Hematopoietic multipotent progenitor cell treated with erythropoietin and hydrocortisone succinate and interleukin-3 and kit ligand, for 8 days (in vitro differentiated cells): ENCODE data around the gene ANO2.
"Not testable (repeated sequence)": the region's sequence is repeated elsewhere in the genome, so short reads cannot be mapped to it uniquely, and the experiment has no call there.

ENCODE experiments used
- DNase-seq: peaks from one replicate; pipeline ENCODE4 v3.0.0-alpha.2; 2015

The ANO2 gene

DNA sequence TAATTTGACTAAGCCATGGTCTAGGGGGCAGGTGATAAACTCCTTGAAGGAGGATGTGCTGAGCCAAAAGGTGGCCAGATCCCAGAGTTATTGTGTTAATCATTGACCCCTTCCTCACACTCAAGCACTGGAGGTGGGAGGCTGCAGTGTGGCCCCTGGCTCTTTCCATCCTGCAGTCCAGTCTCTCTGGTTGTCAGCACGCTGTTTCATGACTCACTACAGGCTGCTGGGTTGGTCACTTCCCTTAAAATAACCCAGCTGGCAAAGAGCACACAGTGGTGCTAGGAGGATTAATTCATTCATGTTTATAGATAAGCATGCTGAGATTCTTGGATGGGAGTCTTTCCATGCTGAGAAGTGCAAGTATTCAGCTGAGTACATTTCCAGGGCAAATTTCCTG, 228.9 kb downstream of the ANO2 start:
- no peak for DNase-seq

DNA sequence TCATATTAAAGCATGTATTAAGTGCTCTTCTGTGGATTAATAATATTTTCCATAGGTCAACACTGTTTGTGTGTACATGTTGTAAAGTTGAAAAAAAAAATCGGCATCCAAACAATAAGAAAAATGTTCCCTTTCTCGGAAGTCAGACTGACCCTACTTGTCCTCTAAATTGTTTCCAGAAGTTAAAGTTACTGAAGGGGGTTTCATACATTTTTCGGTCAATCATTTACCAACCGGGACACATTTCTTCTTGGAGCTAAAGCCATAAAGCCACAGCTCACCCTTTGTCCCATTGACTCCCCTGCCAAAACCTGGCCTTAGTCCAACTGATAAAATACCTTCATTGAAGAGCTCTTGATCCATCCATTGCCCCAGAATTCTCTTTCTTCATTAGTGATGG, 230.0 kb downstream of the ANO2 start:
- DNase-seq = no peak

DNA sequence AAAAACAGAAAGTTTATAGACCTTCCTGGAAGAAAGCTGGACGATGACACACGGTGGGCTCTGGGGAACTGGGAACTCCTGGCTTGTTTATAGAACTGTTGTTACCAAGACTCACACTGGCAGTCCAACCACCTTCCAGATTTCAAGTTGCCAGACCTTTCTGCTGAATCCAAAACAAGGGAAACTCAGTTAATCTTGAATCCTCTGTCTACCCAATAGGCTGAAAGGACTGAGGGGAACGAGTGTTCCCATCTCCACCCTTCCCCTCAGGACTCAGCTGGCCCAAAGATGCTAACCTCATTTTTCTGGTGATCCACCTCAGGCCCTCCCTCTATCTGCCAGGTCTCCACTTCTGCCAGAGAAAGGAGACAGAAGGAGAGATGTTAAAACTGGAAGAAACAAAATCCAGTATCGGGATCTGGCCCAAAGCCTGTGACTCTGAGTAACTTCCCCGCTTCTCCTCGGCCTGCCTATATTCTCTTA, 231.4 kb downstream of the ANO2 start:
- no peak for DNase-seq

DNA sequence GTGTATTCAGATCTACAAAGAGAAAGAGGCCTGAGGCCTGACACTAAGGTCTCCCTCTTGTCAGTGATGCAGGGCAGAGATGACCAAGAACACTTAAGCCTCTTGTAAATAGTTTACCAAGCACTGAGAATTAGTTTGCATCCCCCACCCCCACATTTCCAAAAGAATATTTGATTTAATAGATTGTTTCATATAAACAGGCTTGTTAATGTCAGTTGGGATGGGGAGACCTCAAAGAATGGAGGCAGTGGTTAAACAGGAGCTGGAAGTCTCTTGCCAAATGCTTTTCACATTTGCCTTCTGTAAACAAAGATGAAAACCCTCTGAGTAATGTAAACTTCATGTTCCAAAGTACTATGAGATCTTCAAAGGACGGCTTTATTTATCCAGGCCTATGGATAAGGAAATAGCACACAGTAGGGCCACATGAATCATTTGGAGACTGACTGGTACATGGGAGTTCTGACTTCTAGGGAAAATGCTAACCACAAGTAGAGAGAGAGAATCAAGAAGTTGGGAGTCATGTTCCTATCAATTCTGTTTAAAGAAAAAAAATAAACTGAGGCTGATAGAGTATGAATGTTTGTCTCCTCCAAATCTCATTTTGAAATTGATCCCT, 234.7 kb downstream of the ANO2 start:
- no peak for DNase-seq

DNA sequence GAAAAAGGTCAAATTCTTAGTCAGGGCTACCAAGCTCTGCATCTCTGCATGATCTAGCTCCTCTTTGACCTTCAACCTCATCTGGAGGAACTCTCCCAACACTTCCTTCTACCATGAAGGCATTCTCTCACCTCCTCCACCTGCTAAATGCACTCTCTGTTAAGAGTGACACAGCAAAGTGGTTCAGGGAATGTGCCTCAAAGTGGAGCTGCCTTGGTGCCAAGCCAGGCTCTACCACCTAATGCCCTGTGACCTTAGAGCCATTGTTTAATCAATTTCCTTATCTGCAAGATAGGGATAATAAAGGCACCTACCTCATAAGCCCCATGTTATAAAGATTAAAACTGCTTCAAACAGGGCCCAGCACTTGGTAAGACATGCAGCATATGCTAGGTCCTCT, 236.7 kb downstream of the ANO2 start:
- no peak for DNase-seq

DNA sequence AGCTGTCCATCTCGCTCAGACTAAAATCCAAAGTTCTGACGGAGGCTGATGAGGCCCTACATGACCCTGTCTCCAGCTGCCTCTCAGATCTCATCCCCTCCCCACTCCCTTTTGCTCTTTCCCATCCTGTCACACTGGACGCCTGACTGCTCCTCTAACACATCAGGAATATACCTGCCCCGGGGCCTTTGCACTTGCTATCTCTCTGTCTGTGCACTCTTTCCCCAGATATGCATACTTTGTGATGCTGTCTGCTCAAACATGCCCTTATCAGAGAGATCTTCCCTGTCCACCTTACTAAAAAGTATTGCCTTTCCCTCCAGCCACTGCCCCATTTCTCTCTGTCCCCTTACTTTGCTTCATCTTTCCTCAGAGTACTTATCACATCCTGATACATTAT, 238.8 kb downstream of the ANO2 start:
- no peak for DNase-seq

DNA sequence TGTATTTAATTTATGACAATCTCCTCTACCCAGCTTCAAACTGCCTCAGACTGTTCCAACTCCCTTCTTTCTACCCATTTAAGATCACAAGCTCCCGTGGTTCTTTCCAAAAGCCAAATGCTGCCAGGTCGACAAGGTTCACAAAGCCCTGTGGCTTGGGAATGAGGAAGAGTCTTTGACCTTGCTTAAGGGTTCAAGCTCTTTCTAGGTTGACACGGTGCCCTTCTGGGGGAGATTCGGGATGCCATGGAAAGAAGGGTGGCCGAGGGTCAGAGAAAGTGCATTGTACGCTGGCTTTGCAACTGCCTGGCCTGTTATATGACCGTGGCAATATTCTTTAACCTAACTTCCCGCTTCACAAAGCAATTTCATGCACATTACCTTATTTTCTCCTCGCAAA, 239.3 kb downstream of the ANO2 start:
- DNase-seq = no peak

DNA sequence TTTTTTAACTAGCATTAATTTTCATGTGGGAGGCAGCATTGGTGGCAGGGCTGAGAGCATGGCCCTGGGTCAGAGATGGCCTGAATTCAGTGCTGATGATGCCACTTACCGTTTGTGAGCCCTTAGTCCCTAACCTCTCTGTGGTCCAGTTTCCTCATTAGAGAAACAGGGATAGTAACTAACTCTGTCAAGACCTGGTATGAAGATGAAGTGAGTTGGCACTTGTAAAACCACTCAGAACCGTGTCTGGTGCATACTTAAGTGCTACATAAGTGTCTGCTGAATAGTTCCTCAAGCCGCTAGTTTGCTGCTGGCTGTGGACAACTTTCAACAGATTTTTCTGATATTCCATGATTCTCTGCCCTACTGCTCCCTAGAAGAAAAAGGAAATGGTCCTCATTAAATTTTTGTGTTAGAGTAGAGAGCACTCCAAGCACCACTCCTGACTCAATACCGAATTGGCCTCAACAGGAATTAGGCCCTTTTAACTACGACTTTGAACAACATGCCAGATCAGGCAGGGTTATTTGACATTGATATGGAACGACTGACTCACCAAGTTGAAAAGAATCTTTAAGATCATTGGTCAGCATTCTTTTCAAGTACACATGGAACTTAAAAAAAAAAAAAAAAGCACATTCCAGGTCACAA, 250.2 kb downstream of the ANO2 start:
- no peak for DNase-seq

DNA sequence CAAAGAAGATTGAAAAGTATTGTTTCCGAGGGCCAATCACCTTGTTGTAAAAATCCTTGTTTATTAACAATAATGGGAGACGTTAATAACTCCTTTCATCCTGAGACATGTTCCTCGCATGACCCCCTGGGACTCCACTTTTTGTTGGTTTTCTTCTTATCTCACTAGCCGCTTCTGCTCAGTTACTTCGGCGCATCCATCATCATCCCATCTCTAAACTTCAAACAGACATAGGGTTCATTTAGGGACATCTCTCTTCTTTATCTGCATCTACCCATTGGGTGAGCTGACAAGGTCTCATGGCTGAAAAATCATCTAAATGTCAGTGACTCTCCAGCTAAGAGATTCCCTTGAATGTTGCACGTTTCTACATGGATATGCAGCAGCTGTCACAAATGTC, 252.2 kb downstream of the ANO2 start:
- no peak for DNase-seq

DNA sequence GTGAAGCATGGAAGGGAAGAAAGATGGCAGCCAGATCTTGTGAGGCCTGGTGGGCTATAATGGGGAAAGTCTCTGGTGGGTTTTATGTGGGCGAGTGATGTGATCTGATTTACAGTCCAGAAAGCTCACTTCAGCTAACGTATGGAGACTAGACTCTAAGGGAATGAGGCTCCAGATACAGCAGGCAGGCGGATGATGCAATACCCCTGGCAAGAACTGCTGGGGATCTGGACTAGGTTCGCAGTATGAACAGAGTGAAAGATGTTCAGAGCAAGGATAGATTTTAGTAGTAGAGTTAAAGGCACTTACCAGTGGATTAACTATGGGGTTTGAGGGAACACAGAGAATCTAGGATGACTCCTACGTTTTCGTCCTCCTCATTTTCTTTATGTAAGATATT, 253.1 kb downstream of the ANO2 start:
- no peak for DNase-seq

DNA sequence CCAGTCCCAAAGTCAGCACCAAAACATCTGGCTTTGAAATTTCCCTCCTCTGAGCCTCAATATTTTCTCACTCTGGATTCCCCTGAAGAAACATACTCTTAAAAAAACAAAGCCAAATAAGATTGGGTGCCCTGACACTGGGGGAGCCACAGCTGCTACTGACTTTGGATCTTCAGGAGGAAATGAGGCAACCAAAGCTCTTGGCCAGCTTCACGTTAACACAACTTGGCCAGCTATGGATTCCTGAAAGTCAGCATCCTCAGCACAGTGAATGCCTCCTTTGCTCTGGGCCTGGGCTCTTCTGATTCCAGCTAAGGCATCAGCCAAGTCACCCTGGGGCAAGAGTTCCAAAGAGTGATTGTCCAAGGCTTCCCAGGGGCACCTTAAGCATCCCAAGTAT, 254.8 kb downstream of the ANO2 start:
- DNase-seq = no peak

DNA sequence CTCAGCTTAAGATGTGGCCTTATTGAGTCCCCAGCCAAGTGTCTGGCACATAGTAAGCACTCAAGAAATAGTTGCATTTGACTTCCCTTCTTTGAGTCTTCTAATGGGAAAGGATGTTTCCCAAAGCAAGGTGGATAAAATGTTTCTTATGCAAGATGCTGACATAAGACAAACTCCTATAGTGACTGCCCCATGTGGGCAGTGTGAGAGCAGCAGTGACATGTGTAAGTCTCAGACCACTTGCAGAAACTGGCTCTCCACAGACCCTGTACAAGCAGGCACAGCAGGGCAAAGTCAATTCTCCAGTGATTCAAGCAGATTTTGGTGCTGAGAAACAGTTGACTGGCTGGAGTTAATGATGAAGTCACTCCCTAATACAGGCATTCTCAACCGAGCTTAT, 255.3 kb downstream of the ANO2 start:
- no peak for DNase-seq

DNA sequence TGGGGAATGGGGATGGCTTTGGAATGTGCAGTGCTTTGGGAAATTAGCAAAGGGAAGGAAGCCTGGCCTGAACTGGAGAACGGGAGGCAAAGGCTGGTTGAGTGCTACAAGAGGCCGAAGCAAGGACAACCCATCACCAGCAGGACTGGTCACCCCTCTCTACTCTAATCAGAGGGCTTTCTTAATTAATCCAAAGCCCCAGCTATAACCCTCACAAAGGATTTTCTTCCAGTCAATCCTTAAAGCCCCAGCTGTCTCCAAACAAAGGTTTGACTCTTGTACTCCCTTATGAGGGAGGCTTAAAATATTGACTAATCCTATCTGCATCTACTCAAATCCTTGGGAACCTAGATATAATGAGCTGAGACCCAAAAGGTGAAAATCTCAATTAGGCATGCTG, 256.8 kb downstream of the ANO2 start:
- DNase-seq = no peak

DNA sequence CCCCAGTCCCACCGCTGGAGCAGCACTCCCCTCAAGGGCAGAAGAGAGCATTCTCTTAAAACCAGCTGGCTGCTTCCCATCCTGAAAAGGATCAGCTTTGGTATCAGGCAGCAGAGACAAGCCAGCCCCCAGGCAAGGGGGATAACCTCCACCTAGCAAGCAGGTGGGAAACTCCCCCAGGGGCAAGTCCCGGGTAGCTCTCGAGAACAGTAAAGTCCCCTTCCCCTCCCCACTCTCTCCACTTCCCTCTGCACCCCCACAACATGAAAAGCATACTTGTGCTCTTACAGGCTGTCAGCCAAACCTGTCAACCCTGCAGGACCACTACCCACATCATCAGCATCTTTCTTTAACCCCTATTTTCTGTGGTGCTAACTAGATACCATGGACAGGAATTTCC, 259.1 kb downstream of the ANO2 start:
- DNase-seq = no peak

DNA sequence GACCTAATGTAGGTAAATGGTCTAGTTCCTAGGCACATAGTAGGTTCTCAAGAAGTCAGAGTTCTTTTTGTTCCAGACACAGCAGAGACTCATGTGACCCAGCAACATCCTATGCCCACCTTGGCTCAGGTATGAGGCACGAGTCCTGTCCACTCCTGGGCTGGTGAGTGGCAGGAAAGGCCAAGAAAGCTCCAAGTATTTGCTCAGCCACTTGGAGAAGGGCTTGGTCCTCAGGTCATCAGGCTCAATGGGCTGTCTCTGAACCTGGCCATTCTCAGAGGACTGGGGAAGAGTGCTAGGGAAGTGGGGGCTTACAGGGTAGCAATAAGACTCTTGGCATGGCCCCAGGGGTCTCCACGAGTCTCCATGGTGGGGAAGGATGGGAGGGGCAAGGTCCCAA, 260.1 kb downstream of the ANO2 start:
- DNase-seq = no peak

DNA sequence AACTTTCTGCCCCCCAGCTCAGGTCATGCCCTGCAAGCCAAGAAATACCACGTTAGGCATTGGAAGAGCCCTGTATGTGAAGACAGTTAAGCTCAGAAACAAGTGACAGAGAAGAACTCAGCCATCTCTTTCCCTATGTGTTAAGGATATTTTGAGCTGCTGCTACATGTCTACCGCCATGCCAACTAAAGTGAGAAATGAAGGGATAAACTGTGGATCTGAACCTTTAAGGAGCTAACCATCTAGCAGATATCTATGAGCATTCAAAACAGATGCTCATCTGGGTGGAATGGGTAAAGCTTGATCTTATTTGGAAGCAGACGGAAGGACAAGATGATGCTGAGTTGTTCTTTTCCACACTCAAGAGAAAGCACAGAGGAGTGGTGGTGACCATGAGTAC, 262.5 kb downstream of the ANO2 start:
- no peak for DNase-seq

DNA sequence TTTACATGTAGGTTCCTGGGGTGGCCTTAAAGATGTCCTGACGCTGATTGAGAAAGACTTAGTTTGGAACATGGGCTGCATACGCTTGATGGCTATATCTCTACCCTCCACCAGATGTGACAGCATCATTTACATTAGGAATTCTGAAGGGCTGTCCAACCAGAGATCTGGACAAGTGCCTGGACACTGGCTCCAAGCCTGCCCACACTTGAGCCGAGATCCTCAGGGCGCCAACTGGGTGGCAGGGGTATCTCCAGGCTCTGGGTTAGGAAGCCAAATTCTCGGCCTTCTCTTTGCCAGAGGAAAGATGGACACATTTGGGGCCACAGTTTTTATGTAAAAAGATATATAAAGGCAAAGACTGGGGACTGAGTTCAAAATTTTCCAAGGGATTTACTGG, 266.9 kb downstream of the ANO2 start:
- DNase-seq = no peak

DNA sequence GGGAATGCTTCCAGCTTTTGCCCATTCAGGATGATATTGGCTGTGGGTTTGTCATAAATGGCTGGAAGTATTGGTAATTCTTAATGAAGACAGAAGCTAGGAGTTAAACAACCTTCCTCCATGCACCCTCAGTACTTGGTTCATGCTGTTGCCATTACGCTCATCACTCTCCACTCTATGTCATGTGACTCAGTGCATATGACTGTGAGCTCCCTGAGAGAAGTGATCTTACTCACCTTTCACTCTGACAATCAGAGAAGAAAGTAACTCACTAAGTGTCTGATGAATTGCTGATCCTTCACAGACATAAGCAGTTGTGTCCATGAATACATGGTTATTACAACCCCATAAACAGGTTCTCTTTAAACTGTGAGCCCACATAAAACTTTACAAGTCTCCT, 275.4 kb downstream of the ANO2 start:
- not testable (repeated sequence) for DNase-seq

DNA sequence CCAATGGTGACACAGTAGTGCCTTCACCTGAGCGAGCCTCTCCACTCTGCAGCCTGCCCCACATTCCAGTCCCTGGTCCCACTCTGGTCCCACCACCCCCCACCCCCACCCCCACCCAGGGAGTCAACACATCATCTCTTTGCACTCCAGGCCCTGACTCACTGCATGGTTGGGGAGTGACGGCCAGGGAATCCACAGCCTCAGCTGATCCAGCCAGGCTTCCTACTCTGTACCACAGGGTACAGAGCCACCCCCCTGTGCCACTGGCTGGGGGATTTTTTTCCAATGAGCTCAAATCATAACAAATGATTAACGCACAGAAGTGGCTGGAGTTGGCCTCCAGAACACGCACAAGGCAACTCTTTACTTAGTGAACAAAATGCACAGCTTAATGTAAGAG, 279.4 kb downstream of the ANO2 start:
- DNase-seq = no peak

DNA sequence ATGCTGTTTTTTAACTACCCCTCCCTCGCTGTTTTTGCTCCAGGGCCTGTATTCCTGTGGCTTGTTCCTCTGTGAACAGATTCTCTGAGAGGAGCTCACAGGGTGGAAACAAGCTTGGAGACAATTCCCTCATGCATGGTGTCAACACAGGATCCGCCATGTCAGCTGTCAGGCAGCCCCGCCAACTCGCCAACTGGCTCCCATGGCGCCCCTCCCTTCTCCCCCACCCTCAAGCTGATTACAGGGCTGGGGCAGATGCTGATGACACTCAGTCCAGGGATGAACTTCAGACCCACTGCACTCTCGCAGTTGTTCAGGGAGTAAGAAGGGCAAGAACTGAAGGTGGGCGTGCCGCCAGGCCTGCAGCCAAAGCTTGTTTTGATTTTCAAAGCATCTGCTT, 283.2 kb downstream of the ANO2 start:
- DNase-seq = no peak

DNA sequence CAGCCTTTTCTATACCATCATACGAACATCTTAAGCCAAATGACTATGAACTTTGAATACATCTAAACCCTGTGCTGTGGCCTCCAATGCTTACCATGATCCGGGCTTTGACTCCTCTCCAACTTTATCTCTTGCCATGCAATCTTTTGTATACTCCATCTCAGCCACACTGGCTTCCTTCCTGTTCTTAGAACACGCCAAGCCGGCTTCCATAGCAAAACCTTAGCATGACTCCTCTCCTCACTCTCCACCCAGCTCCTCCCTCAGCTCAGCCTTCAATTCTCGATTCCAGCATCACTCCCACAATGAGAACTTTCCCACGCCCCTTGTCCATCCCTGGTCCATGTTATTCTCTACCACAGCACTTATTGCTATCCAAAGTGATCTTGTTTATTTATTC, 284.8 kb downstream of the ANO2 start:
- no peak for DNase-seq

DNA sequence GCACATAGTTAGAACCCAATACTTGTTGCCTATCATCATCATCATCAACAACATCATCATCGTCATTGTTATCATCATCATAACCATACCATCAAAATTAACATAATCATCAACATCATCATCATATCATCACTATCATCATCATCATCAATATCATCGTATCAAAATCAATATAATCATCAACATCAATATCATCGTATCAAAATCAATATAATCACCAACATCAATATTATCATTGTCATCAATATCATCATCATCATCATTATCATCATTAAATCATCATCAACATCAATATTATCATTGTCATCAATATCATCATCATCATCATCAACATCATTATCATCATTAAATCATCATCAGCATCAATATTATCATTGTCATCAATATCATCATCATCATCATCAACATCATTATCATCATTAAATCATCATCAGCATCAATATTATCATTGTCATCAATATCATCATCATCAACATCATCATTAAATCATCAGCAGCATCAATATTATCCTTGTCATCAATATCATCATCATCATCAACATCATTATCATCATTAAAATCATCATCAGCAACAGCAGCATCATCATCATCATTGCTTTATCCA, 286.6 kb downstream of the ANO2 start:
- not testable (repeated sequence) for DNase-seq

DNA sequence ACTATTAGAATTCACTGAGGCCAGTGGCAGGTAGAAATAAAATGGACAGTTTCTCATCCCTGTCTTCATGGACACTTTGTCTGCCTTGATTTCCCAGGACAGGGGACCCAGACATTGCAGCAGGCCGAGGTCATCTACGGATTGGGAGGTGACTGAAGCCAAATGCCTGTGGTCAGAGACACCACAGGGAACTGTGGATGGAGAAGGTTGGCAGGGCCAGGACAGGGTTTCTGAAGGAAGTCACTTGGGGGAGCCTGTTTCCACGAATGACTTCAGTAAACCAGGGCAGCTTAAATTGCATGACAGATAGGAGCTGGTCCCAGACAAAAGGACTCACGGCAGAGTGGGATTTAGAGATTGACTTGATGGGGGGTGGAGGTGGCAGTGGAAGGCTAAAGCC, 288.2 kb downstream of the ANO2 start:
- no peak for DNase-seq

DNA sequence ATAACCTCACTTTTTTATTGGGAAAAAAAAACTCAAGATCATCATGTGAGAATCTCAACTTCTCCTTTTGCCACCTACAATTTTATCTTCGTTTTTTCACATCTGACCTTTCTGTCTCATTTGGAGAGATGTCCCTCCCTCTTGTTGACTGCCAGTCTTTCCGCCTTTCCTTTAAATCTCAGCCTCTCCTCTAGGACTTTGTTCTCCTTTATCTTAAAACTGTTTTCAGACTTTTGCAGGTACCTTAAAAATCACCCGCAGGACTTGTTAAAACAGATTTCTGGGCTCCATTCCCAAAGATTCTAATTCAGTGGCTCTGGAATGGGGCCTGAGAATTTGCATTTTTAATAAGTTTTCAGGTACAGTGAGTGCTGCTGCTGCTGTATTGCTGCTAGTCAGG, 289.9 kb downstream of the ANO2 start:
- DNase-seq = no peak

DNA sequence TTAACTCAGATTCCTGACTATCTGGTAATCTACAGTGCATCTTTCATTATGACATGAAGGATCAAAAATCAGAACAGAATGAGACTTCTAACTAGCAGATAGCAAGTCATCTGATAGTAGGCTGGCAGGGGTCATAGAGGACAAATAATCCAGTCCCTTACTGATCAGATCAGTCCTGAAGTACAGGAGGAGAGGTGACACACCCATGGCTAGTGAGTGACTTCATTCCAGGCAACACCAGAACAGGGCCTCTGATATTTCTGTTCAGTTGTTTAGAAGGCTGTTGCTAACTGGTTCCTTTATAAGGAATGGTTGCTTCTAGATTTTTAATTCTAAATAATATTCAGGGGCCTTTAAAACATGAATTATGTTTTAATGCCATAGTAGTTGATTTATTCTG, 291.0 kb downstream of the ANO2 start:
- no peak for DNase-seq
